ENCODE results near the gene NR1H3.

Gene NR1H3

GRCh38 chr11:47234669-47235100, 23.1 kb upstream of the NR1H3 start:
- no peak overlapping the region for H3K4me3 ChIP-seq (ENCODE audit: low read length)
- no peak for TF ChIP-seq ZNF274 (IDR thresholded peaks at IDR 0.05; ENCODE audit: low read depth, low read length)

- no peak for TF ChIP-seq ZNF274 (IDR thresholded peaks at IDR 0.05; ENCODE audit: low read depth, low read length)
- H3K4me3 ChIP-seq (ENCODE audit: low read length), result no peak overlapping the region
These were observed 22.6 kb upstream of the NR1H3 start for GRCh38 chr11:47235163-47235562.

- H3K4me3 ChIP-seq (ENCODE audit: low read length), result no peak overlapping the region
- TF ChIP-seq ZNF274 (IDR thresholded peaks at IDR 0.05; ENCODE audit: low read depth, low read length), result no peak
These were observed 21.3 kb upstream of the NR1H3 start for GRCh38 chr11:47236482-47236881.

GRCh38 chr11:47239852-47240251, 17.9 kb upstream of the NR1H3 start:
- TF ChIP-seq ZNF274 (IDR thresholded peaks at IDR 0.05; ENCODE audit: low read depth, low read length), result no peak
- no peak overlapping the region for H3K4me3 ChIP-seq (ENCODE audit: low read length)

GRCh38 chr11:47241841-47242301, 15.9 kb upstream of the NR1H3 start:
- TF ChIP-seq ZNF274 (IDR thresholded peaks at IDR 0.05; ENCODE audit: low read depth, low read length), result no peak
- H3K4me3 ChIP-seq (ENCODE audit: low read length), result no peak overlapping the region

DNA sequence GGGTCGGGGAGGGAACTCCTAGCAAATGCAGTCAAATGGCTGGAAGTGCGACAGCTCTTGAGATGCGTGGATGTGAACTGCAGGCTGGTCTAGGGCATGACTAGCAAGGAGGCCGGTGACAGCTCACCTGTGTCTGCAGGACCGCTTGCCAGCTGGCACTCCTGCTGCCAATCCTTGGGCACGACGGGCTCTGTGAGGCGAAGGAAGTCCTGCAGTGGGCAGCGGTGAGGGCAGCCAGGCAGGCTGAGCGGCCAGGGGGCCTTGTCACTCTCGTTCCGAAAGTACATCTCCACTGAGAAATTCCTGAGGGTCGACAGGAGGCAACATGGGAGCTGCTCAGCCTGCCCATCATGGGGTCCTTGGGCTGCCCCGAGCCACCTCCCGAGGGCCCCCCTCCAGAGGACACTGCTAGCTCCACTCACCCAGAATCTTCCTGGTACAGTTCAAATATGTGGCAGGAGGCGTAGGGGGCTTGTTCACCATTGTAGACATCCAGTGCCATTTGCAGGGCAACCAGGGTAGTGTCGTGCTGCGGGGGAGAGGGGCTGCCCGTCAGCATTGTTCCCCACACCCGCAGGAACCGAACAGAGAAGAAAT, 15.1 kb upstream of the NR1H3 start:
- H3K4me3 ChIP-seq (ENCODE audit: low read length), result no peak overlapping the region
- no peak for TF ChIP-seq ZNF274 (IDR thresholded peaks at IDR 0.05; ENCODE audit: low read depth, low read length)

DNA sequence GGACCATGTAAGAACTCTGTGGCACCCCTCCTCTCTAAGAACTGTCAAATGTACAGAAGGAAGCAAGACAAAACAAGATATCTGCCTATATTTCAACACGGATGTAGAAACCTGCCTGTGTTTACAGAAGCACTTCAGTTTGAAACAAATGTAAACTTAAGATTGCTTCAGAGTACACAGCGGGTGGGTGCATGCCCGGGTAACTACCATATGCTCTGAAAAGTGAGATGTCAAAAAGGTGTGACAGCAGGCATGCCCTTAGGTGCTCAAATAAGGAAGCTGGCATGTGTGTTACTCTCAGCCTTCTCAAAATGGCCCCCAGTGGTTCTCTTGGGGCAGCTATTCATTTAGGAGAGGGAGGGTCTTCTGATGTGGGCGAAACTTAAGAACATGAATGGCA, 14.3 kb upstream of the NR1H3 start:
- no peak for TF ChIP-seq ZNF274 (IDR thresholded peaks at IDR 0.05; ENCODE audit: low read depth, low read length)
- no peak overlapping the region for H3K4me3 ChIP-seq (ENCODE audit: low read length)

- no peak overlapping the region for H3K4me3 ChIP-seq (ENCODE audit: low read length)
These were observed 13.1 kb upstream of the NR1H3 start for GRCh38 chr11:47244448-47245350.

GRCh38 chr11:47245611-47246357, 12.0 kb upstream of the NR1H3 start:
- TF ChIP-seq ZNF274 (IDR thresholded peaks at IDR 0.05; ENCODE audit: low read depth, low read length), result no peak
- H3K4me3 ChIP-seq (ENCODE audit: low read length), result no peak overlapping the region

More at GRCh38 chr11:47244448-47245350, 13.1 kb upstream of the NR1H3 start:
- no peak for TF ChIP-seq ZNF274 (IDR thresholded peaks at IDR 0.05; ENCODE audit: low read depth, low read length)

DNA sequence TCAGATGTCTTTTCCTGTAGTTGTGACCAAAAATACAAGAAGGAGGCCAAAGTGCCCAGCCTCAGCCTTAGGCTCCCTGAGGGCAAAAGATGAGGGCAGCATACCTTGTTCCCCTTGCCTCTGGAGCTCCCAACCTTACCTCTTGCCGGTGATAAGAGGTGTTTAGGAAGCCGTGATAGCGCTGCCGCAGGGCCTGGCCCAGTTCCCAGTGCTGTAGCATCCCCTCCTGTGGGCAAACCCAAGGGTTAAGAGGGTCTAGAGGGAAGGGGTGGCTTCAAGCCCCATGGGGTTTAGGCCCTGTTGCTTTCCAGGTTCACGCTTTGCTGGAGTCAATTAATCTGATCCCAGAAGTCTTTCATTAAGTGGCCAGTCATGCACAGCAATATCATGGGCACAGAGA, 10.3 kb upstream of the NR1H3 start:
- TF ChIP-seq ZNF274 (IDR thresholded peaks at IDR 0.05; ENCODE audit: low read depth, low read length), result no peak
- H3K4me3 ChIP-seq (ENCODE audit: low read length), result peak overlapping the region; percentile 92; the same call in 1 of the 2 replicates

- peak overlapping the region; percentile 92 for H3K4me3 ChIP-seq (ENCODE audit: low read length)
- no peak for TF ChIP-seq ZNF274 (IDR thresholded peaks at IDR 0.05; ENCODE audit: low read depth, low read length)
These were observed 9.5 kb upstream of the NR1H3 start for GRCh38 chr11:47248304-47248663.

DNA sequence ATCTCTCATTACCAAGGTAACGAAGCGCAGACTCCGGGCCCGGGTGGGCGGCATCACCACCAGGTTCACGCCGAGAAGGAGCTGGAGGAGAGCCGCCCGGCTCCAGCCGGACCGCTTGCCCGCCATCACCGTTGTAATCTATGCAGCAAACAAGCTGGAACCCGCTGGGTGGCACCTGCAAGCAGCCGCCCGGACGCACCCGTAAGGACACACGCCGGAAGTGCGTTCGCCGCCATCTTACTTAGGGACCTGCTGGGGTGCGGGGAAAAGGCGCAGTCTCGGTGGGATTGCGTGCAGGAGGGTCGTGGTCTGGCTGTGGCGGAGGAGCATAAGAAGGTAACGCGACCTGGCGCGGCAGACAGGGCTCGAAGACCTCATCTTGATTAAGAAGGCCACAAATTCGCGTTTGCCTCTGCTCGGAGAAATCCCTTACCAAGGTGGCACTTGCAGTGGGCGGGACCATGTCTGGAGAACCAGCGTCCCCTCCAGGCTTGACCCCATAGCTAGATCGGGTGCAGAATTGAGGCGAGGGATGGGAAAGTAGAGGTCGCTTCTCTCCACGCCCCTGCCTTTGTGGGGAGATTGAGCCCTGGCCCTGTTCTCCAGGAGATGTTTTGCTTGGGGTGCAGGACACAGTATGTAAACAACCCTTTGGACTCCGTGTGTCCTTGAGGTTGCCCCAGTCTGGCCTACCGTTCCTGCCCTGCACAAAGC, 9.0 kb upstream of the NR1H3 start, which contains the start of gene ACP2:
Gene ACP2 (minus strand): TSS at position 151 of the 714 bp plus-strand sequence. CDS start 25 bp downstream, at position 126.
- peak within 1 kb of the TSS; percentile 92 for H3K4me3 ChIP-seq (ENCODE audit: low read length)

DNA sequence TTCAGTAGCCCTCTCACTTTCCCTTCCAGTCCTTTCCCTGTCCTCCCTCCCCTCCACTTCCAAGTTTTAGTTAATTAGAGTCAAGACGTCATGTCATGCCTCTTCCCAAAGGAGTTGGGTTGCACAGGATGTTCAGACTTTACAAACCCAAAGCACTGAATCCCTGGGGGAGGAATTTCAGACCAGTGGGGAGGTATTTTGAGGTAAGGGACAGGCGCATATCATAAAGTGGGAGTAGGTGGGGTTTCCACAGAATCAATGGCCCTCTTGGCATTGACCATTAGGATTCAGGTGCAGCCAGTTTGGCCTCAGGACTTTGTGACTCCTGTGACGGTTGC, 8.4 kb upstream of the NR1H3 start:
- peak overlapping the region; percentile 92 for H3K4me3 ChIP-seq (ENCODE audit: low read length)
- no peak for TF ChIP-seq ZNF274 (IDR thresholded peaks at IDR 0.05; ENCODE audit: low read depth, low read length)

More for the DNA sequence above, 9.0 kb upstream of the NR1H3 start, which contains the start of gene ACP2:
- no peak for TF ChIP-seq ZNF274 (IDR thresholded peaks at IDR 0.05; ENCODE audit: low read depth, low read length)

GRCh38 chr11:47251751-47252150, 6.0 kb upstream of the NR1H3 start:
- no peak for TF ChIP-seq ZNF274 (IDR thresholded peaks at IDR 0.05; ENCODE audit: low read depth, low read length)
- H3K4me3 ChIP-seq (ENCODE audit: low read length), result no peak overlapping the region
